GM08714 (cell line): ENCODE results near the gene LCE3A.
"Not testable (repeated sequence)": the region's sequence is repeated elsewhere in the genome, so short reads cannot be mapped to it uniquely, and the experiment has no call there.

Experiments
- H3K4me3 ChIP-seq: fragments of 200-500 bp; sonication (Bioruptor generic); 2 replicates; pipeline ENCODE4 v1.5.1; 2014; ENCODE audit warnings: mild to moderate bottlenecking, low read length, inconsistent platforms
- ZNF274 ChIP-seq: IDR thresholded peaks from 2 replicates; pipeline ENCODE4 v1.6.1; 2012; ENCODE audit warnings: mild to moderate bottlenecking, low read depth, low read length

The LCE3A gene

DNA sequence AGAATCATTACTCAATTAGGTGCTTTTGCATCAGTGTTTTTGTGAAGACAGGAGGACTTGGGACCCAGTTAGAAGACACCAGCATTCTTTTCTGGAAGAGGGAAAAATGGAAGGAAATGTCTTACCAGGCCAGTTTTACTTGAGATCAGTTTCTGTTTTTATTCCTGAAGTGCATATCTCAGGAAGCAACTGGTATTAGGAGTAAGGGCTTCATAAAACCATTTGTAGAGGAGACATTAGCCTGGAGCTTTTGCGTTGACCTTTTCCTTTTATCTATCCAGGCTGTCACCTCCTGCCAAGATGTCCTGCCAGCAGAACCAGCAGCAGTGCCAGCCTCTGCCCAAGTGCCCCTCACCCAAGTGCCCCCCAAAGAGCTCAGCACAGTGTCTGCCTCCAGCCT, 9.4 kb downstream of the LCE3A start, which contains the start of gene LCE3B:
LCE3B (plus strand) TSS at position 301 of the 400 bp plus-strand sequence; CDS start at position 301, 0 bp downstream.
- TF ChIP-seq ZNF274, result no peak
- no peak within 1 kb of the TSS for H3K4me3 ChIP-seq

DNA sequence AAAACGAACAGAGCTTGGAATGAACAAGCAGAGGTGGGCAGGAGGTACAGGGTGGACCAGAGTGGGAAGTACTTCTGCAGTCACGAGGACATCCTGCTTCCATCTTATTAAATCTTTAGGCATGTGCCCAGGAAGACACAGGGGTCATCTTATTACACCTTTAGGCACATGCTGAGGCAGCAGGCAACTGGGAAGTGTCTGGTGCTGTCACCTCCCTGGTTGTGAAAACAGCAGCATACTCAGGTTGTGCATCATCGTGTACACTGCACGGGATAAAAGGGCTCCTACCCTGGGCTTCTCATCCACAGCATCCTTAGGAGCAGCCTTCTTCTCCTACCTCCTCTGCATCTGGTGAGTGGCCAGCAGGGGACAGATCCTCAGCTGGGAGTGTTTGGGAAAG, 23.0 kb downstream of the LCE3A start, which contains the start of gene LCE3C:
LCE3C (plus strand) TSS at position 301 of the 400 bp plus-strand sequence. CDS start 498 bp downstream, outside the sequence.
- no peak within 1 kb of the TSS for H3K4me3 ChIP-seq
- TF ChIP-seq ZNF274, result no peak

DNA sequence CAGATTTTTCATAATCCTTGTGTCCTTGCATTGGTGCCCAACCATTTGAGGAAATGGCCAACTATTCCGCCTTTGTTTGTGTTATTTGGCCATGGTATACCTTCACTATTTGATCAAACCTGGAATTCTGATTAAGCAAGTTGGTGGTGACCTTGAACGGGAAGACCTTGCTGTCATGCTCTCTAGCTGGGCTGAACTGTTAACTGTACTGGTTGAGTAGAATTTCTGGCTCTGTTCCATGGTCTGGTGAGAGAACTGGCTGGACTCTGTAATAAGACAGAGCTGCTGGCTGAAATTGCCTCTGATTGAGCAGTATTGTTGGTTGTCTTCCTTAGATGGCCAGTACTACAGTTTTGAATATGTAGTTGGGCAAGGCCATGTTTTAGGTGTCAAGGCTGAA, 25.9 kb downstream of the LCE3A start:
- TF ChIP-seq ZNF274, result no peak
- no peak overlapping the region for H3K4me3 ChIP-seq

DNA sequence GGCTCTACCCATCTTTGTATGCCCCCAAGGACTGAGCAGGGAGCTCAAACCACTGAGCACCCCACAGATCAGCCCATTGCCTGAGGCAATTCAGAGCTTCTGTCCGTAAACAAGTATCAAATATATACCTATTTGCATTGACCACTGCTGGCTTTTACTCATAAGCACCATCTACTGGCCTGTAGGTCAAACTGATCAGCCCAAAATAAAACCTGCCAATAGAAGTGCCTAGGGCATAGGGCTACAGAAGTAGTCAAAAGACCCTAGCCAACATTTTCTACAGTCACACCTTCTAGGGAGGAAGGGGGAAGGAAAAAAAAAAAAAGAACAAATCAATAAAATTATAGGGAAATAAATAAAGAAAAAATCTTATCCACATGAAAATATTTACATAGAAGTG, 37.3 kb downstream of the LCE3A start:
- no peak overlapping the region for H3K4me3 ChIP-seq
- TF ChIP-seq ZNF274, result no peak

DNA sequence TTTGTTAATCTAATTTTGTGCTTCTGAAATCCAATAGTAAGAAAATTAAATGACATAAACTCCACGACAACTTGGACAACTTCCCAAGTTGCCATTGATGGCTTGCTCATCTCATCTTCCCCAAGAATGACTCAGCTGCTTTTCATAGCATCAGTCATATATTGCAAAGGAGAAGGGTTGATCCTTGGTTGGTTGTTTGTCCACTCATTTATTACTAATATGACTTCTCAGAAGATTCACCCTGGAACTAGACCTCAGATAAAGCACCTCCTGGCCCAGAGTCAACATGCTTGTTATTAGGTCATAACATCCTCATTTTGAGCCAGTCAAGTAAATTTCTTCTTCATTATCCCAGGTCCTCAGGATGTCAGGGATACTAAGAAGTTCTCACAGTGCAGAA, 40.3 kb downstream of the LCE3A start:
- no peak overlapping the region for H3K4me3 ChIP-seq
- TF ChIP-seq ZNF274, result no peak

DNA sequence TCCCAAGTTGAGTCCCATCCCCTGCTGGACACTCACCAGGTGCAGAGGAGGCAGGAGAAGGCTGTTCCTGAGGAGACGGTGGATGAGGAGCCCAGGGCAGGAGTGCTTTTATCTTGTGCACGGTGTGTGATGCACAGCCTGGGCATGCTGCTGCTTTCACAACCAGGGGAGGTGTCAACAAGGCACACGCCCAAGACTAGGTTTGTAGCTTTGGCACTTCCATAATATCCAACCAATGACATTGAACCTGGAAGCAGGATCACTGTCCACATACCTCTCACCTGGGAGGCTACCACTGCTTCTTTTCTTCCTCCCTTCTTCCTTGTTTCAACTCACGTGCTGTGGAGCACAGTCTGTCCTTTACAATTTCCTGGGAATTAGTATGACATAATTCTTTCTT, 42.5 kb downstream of the LCE3A start, which contains the start of gene LCE3D:
LCE3D (minus strand) TSS at position 84 of the 400 bp plus-strand sequence. CDS start 580 bp downstream, outside the sequence.
- TF ChIP-seq ZNF274, result no peak
- H3K4me3 ChIP-seq, result no peak within 1 kb of the TSS

DNA sequence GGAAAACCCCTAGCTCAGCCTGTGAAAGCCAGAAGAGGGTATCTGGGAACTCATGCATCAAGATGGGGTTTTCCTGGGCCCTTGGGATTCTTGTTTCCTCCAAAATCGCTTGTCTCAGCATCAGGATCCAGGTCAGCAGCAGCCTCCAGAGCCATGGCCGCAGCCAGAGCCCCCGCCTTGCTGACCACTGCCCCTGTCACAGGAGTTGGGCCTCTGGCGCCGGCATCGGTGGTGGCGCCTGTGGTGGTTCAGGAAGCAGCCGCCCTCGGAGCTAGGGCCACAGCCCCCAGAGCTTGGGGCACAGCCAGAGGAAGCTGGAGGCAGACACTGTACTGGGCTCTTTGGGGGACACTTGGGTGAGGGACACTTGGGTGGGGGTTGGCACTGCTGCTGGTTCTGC, 43.4 kb downstream of the LCE3A start:
- H3K4me3 ChIP-seq, result not testable (repeated sequence)

DNA sequence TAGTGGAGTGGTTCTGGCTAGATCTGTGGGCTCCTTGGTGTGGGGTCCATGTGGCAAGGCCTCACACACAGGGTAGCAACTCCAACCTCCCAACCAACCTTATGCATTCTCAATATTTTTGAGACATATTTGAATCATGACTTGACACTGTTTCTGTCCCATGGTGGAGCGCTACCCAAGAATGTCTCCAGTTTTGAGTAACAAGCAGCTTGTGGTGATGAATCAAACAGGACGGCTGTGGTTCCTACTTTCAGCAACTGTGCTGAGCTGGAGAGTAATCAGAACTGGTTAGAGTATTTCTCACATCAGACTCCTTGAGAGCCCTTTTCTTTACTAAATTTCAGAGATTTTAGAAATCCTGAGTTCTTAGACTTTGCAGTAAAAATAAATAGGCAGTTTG, 45.7 kb downstream of the LCE3A start:
- no peak for TF ChIP-seq ZNF274
- no peak overlapping the region for H3K4me3 ChIP-seq
